HepG2 (cell line): ENCODE results near the gene RELB. TPM values are rescaled to one million over a fixed set of nuclear protein-coding genes. Genes with fewer than 3 reads are reported as not detected.

ENCODE experiments used
- EP300 ChIP-seq, 3 experiments: sonication (generic) in 1 of 3; formaldehyde crosslinking in 1 of 3; IDR thresholded peaks; 2 replicates each; pipeline versions ENCODE4 v1.5.1 to v1.6.1; 2011 to 2020; ENCODE audit warnings: low read depth in 2 of 3, low read length in 2 of 3, borderline replicate concordance in 1 of 3, improper control_type of control experiment in 1 of 3, mild to moderate bottlenecking in 1 of 3, missing genetic modification reagents in 1 of 3, moderate library complexity in 1 of 3
- FOXA3 ChIP-seq: IDR thresholded peaks from 2 replicates; pipeline ENCODE4 v1.6.1; 2016; ENCODE audit warnings: missing genetic modification reagents, missing compliant biosample characterization
- FOXK2 ChIP-seq: fragments of 450-650 bp; IDR thresholded peaks from 2 replicates; pipeline ENCODE4 v1.6.1; 2016
- GABPA ChIP-seq, 2 experiments: IDR thresholded peaks; 2 replicates each; pipeline ENCODE4 v1.6.1; 2011 to 2016; ENCODE audit warnings: low read depth in 2 of 2, low read length in 1 of 2, missing biosample characterization in 1 of 2, missing genetic modification characterization in 1 of 2
- JUNB ChIP-seq: sonication (generic); formaldehyde crosslinking; IDR thresholded peaks from 2 replicates; pipeline ENCODE4 v1.8.0; 2022; ENCODE audit warnings: missing genetic modification reagents, mild to moderate bottlenecking, borderline replicate concordance
- MIER3 ChIP-seq: IDR thresholded peaks from 2 replicates; pipeline ENCODE4 v1.6.1; 2016; ENCODE audit warnings: missing compliant biosample characterization, borderline replicate concordance
- ONECUT2 ChIP-seq: sonication (generic); formaldehyde crosslinking; IDR thresholded peaks from 2 replicates; pipeline ENCODE4 v1.4.0; 2020; ENCODE audit warnings: missing genetic modification reagents
- RBFOX2 ChIP-seq: fragments of 200-400 bp; formaldehyde crosslinking; IDR thresholded peaks from 2 replicates; pipeline ENCODE4 v1.6.1; 2017; ENCODE audit warnings: low read depth, mild to moderate bottlenecking, low read length
- SIN3B ChIP-seq: fragments of 150-350 bp; IDR thresholded peaks from 2 replicates; pipeline ENCODE4 v1.6.1; 2014; ENCODE audit warnings: low read length
- SP1 ChIP-seq, 2 experiments: fragments of 450-650 bp in 1 of 2; sonication (generic) in 1 of 2; formaldehyde crosslinking in 1 of 2; IDR thresholded peaks; 2 replicates each; pipeline versions ENCODE4 v1.4.0 to v1.6.1; 2016 to 2020; ENCODE audit warnings: missing genetic modification reagents in 1 of 2
- ZNF17 ChIP-seq: sonication (generic); formaldehyde crosslinking; IDR thresholded peaks from 2 replicates; pipeline ENCODE4 v1.5.0; 2020; ENCODE audit warnings: mild to moderate bottlenecking, missing genetic modification reagents
- ZNF224 ChIP-seq: sonication (generic); formaldehyde crosslinking; IDR thresholded peaks from 2 replicates; pipeline ENCODE4 v1.5.0; 2020; ENCODE audit warnings: mild to moderate bottlenecking, missing genetic modification reagents
- ZNF264 ChIP-seq: sonication (generic); formaldehyde crosslinking; IDR thresholded peaks from 2 replicates; pipeline ENCODE4 v1.4.0; 2020; ENCODE audit warnings: missing genetic modification reagents
- ZNF432 ChIP-seq: sonication (generic); formaldehyde crosslinking; IDR thresholded peaks from 2 replicates; pipeline ENCODE4 v1.5.0; 2020; ENCODE audit warnings: missing genetic modification reagents, mild to moderate bottlenecking, borderline replicate concordance
- ZNF446 ChIP-seq: sonication (generic); formaldehyde crosslinking; IDR thresholded peaks from 2 replicates; pipeline ENCODE4 v1.5.0; 2020; ENCODE audit warnings: mild to moderate bottlenecking, missing genetic modification reagents
- ZNF460 ChIP-seq: sonication (generic); formaldehyde crosslinking; IDR thresholded peaks from 2 replicates; pipeline ENCODE4 v1.5.1; 2020; ENCODE audit warnings: missing genetic modification reagents, mild to moderate bottlenecking, borderline replicate concordance
- ZNF720 ChIP-seq: sonication (generic); formaldehyde crosslinking; IDR thresholded peaks from 2 replicates; pipeline ENCODE4 v1.4.0; 2020; ENCODE audit warnings: missing genetic modification reagents
- polyA plus RNA-seq, 8 experiments: library from polyadenylated mRNA; depleted of rRNA in 3 of 8; stranded (reverse) in 7 of 8; unstranded in 1 of 8; fragments of >200 nt; fragmentation: Illumina TruSeq in 4 of 8; extraction: Trizol in 4 of 8; gene quantifications; 2 replicates each; pipeline versions ENCODE4 v1.2.1 to v1.2.3, GENCODE V29; 2011 to 2016; ENCODE audit warnings: low read depth in 4 of 8, missing spikeins in 1 of 8, mixed read lengths in 1 of 8; ENCODE audit not compliant: insufficient read depth in 1 of 8
- total RNA-seq, 5 experiments: library from RNA; depleted of rRNA; stranded (reverse); fragments of >200 nt; fragmentation: Illumina TruSeq; extraction: Trizol; gene quantifications; 2 replicates each; pipeline ENCODE4 v1.2.3, GENCODE V29; 2016; ENCODE audit warnings: low read depth in 1 of 5
- TF ChIP-seq, protein P1 (sequence below): sonication (generic); formaldehyde crosslinking; IDR thresholded peaks from 2 replicates; pipeline ENCODE4 v1.4.0; 2020; ENCODE audit warnings: missing genetic modification reagents, borderline replicate concordance
- TF ChIP-seq, protein P2 (sequence below): sonication (generic); formaldehyde crosslinking; conservative IDR thresholded peaks from 2 replicates; pipeline ENCODE4 v1.4.0; 2020; ENCODE audit warnings: missing genetic modification reagents
- TF ChIP-seq, protein P3 (sequence below): sonication (generic); formaldehyde crosslinking; IDR thresholded peaks from 2 replicates; pipeline ENCODE4 v1.5.0; 2020; ENCODE audit warnings: missing genetic modification reagents
- TF ChIP-seq, protein P4 (sequence below): sonication (generic); formaldehyde crosslinking; IDR thresholded peaks from 2 replicates; pipeline ENCODE4 v1.4.0; 2020; ENCODE audit warnings: missing genetic modification reagents

Gene RELB
- total and polyA plus RNA-seq, 2 of the 13 experiments (the other 11 are each of a cell fraction or from before 2014, with no cell fraction given) = 1.9 to 3.5 TPM

DNA sequence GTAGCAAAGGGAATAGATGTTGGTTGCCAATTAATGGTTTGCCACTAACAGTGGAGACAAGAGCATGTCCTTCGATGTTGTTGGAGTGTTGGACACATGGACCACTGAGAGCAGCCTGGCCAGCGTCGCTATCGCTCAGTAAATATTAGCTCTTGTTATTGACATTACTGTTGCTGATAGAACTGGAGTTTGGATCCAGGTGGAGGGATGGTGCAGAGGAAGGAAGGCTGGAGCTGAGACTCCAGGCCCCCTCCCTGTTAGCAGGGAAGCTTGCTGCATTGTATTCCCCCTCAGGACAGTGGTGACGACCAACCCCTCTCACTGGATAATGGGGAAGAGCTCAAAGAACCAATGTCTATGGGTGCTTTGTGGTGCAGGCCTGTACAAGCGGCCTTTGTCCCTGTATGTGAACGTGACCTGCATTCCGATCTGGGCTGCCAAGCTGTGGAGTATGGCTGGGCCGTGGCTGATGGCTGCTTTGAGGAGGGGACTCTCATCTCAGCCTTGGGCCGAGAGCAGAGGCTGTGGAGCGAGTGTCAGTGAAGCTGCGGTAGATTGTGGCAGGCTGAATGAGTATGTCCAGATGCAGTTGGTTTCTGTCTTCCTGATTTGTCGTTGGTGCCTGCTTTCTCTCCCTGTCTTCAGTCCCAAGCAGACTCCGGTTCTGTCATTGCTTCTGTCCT lies 44.5 kb downstream of the RELB start (continued):
- TF ChIP-seq, protein P1, sequence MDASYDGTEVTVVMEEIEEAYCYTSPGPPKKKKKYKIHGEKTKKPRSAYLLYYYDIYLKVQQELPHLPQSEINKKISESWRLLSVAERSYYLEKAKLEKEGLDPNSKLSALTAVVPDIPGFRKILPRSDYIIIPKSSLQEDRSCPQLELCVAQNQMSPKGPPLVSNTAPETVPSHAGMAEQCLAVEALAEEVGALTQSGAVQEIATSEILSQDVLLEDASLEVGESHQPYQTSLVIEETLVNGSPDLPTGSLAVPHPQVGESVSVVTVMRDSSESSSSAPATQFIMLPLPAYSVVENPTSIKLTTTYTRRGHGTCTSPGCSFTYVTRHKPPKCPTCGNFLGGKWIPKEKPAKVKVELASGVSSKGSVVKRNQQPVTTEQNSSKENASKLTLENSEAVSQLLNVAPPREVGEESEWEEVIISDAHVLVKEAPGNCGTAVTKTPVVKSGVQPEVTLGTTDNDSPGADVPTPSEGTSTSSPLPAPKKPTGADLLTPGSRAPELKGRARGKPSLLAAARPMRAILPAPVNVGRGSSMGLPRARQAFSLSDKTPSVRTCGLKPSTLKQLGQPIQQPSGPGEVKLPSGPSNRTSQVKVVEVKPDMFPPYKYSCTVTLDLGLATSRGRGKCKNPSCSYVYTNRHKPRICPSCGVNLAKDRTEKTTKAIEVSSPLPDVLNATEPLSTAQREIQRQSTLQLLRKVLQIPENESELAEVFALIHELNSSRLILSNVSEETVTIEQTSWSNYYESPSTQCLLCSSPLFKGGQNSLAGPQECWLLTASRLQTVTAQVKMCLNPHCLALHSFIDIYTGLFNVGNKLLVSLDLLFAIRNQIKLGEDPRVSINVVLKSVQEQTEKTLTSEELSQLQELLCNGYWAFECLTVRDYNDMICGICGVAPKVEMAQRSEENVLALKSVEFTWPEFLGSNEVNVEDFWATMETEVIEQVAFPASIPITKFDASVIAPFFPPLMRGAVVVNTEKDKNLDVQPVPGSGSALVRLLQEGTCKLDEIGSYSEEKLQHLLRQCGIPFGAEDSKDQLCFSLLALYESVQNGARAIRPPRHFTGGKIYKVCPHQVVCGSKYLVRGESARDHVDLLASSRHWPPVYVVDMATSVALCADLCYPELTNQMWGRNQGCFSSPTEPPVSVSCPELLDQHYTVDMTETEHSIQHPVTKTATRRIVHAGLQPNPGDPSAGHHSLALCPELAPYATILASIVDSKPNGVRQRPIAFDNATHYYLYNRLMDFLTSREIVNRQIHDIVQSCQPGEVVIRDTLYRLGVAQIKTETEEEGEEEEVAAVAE (CRISPR knock-in tag) = peak; percentile 93
- no peak for TF ChIP-seq JUNB (CRISPR knock-in tag)
- peak; percentile 91 for TF ChIP-seq ZNF264 (CRISPR knock-in tag)
- TF ChIP-seq, protein P2, sequence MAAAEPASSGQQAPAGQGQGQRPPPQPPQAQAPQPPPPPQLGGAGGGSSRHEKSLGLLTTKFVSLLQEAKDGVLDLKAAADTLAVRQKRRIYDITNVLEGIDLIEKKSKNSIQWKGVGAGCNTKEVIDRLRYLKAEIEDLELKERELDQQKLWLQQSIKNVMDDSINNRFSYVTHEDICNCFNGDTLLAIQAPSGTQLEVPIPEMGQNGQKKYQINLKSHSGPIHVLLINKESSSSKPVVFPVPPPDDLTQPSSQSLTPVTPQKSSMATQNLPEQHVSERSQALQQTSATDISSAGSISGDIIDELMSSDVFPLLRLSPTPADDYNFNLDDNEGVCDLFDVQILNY (CRISPR knock-in tag) = no peak
- peak; percentile 81; the same call in 1 of the 2 replicates for TF ChIP-seq MIER3 (CRISPR knock-in tag)
- TF ChIP-seq, protein P3, sequence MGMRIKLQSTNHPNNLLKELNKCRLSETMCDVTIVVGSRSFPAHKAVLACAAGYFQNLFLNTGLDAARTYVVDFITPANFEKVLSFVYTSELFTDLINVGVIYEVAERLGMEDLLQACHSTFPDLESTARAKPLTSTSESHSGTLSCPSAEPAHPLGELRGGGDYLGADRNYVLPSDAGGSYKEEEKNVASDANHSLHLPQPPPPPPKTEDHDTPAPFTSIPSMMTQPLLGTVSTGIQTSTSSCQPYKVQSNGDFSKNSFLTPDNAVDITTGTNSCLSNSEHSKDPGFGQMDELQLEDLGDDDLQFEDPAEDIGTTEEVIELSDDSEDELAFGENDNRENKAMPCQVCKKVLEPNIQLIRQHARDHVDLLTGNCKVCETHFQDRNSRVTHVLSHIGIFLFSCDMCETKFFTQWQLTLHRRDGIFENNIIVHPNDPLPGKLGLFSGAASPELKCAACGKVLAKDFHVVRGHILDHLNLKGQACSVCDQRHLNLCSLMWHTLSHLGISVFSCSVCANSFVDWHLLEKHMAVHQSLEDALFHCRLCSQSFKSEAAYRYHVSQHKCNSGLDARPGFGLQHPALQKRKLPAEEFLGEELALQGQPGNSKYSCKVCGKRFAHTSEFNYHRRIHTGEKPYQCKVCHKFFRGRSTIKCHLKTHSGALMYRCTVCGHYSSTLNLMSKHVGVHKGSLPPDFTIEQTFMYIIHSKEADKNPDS (CRISPR knock-in tag) = 0 out of 2 replicates have a peak, but pooled peaks have one; percentile 27
- no peak for TF ChIP-seq ZNF432 (CRISPR knock-in tag)
- no peak for TF ChIP-seq ZNF720 (CRISPR knock-in tag)
- TF ChIP-seq SIN3B = no peak
- peak in 1 of 2 experiments; percentile 83; a peak in 3 of 4 replicates for TF ChIP-seq EP300 (IDR thresholded peaks at IDR 0.05; ENCODE audit: low read depth in 2 of 2, low read length in 2 of 2)
- peak; percentile 72 for TF ChIP-seq EP300 (CRISPR knock-in tag; IDR thresholded peaks at IDR 0.05; ENCODE audit: borderline replicate concordance)
- no peak for TF ChIP-seq ZNF17 (CRISPR knock-in tag)
- TF ChIP-seq GABPA (IDR thresholded peaks at IDR 0.05; ENCODE audit: low read depth, low read length) = no peak
- peak; percentile 72 for TF ChIP-seq GABPA (CRISPR knock-in tag; IDR thresholded peaks at IDR 0.05; ENCODE audit: low read depth)
- no peak; the same call in 1 of the 2 replicates for TF ChIP-seq ZNF224
- no peak for TF ChIP-seq SP1 (IDR thresholded peaks at IDR 0.05)
- 0 out of 2 replicates have a peak, but pooled peaks have one; percentile 17 for TF ChIP-seq SP1 (CRISPR knock-in tag; IDR thresholded peaks at IDR 0.05)
- peak; percentile 99 for TF ChIP-seq FOXA3 (CRISPR knock-in tag)
- TF ChIP-seq ZNF460 (CRISPR knock-in tag) = no peak; the same call in 1 of the 2 replicates
- TF ChIP-seq ZNF446 = no peak
- TF ChIP-seq FOXK2 = peak; percentile 89
- TF ChIP-seq ONECUT2 (CRISPR knock-in tag) = peak; percentile 55; the same call in 1 of the 2 replicates
- TF ChIP-seq, protein P4, sequence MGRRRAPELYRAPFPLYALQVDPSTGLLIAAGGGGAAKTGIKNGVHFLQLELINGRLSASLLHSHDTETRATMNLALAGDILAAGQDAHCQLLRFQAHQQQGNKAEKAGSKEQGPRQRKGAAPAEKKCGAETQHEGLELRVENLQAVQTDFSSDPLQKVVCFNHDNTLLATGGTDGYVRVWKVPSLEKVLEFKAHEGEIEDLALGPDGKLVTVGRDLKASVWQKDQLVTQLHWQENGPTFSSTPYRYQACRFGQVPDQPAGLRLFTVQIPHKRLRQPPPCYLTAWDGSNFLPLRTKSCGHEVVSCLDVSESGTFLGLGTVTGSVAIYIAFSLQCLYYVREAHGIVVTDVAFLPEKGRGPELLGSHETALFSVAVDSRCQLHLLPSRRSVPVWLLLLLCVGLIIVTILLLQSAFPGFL (CRISPR knock-in tag) = no peak
- TF ChIP-seq RBFOX2 = peak; percentile 50; the same call in 1 of the 2 replicates
